Adrenal gland (tissue), 12 donors: Measurements from ENCODE around the gene GPM6B. TPM values are rescaled to one million over a fixed set of nuclear protein-coding genes. Genes with fewer than 3 reads are reported as not detected.

Experiments
- DNase-seq, 7 donors: peaks; one replicate each; pipeline ENCODE4 v3.0.0-alpha.2; 2019 to 2020
- H3K27ac ChIP-seq, 5 donors: fragments of 200-600 bp; sonication (generic) in 4 of 5; 1 replicate in 3 of 5; 2 replicates in 2 of 5; pipeline versions ENCODE4 v1.5.1 to v1.8.0; 2016 to 2020; ENCODE audit warnings: mild to moderate bottlenecking in 1 of 5
- H3K27me3 ChIP-seq: fragments of 200-600 bp; 2 replicates; pipeline ENCODE4 v1.8.0; 2021
- H3K36me3 ChIP-seq, 2 donors: fragments of 200-600 bp; replicated peaks in 1 of 2; 1 replicate in 1 of 2; 2 replicates in 1 of 2; pipeline versions ENCODE4 v1.5.1 to v1.8.0; 2018 to 2022
- H3K4me1 ChIP-seq, 2 donors: fragments of 200-600 bp; replicated peaks in 1 of 2; 1 replicate in 1 of 2; 2 replicates in 1 of 2; pipeline versions ENCODE4 v1.5.1 to v1.8.0; 2018 to 2021
- H3K4me3 ChIP-seq, 4 donors: fragments of 200-600 bp; sonication (generic) in 3 of 4; one replicate each; pipeline ENCODE4 v1.5.1; 2016 to 2018
- H3K9me3 ChIP-seq, 3 donors: fragments of 200-600 bp; sonication (generic) in 1 of 3; replicated peaks in 1 of 3; 1 replicate in 2 of 3; 2 replicates in 1 of 3; pipeline versions ENCODE4 v1.5.1 to v1.8.0; 2016 to 2021
- POLR2A ChIP-seq, 2 donors: fragments of 450-650 bp; IDR thresholded peaks; one replicate each; pipeline ENCODE4 v1.6.1; 2017; ENCODE audit warnings: antibody characterized with exemption in 2 of 2, mild to moderate bottlenecking in 2 of 2, moderate library complexity in 1 of 2
- WGBS, 4 donors: extraction: QIAGEN DNeasy Blood & Tissue Kit in 2 of 4; methylation state at CpG; one replicate each; pipeline versions ENCODE4 v1.1.5 to v1.1.7; 2013 to 2017; 5-methylcytosine and 5-hydroxymethylcytosine counted together
- intact Hi-C, 2 donors: fragments of 100-400 bp; cut with DNase I; formaldehyde crosslinking; loops; one replicate each; pipeline versions ENCODE4 v1.14.1 to v1.15.0; 2022 to 2023
- polyA plus RNA-seq, 3 donors: library from polyadenylated mRNA; stranded (reverse); fragments of 200-250 nt in 2 of 3; fragments of 350-450 nt in 1 of 3; fragmentation: Illumina TruSeq in 1 of 3; extraction: RNeasy Lipid Tissue Mini Kit (QIAGEN cat#74804) in 1 of 3; gene quantifications; one replicate each; pipeline ENCODE4 v1.2.3, GENCODE V29; 2013 to 2014
- total RNA-seq, 9 donors: library from RNA; depleted of rRNA in 4 of 9; stranded (reverse); fragments of >200 nt in 4 of 9; fragments of 120-200 nt in 1 of 9; fragmentation: NEBNext Ultra II Directional in 1 of 9; extraction: Animal tissue kit (Norgen Biotek cat#: 25700) in 1 of 9; gene quantifications; one replicate each; pipeline versions ENCODE4 v1.1.0 to v1.2.4, GENCODE V29; 2013 to 2023
- TF ChIP-seq, protein P1 (sequence below), 6 experiments: fragments of 450-650 bp in 4 of 6; fragments of 200-600 bp in 2 of 6; sonication (generic) in 1 of 6; IDR thresholded peaks; 1 replicate in 5 of 6; 2 replicates in 1 of 6; pipeline versions ENCODE4 v1.5.1 to v1.8.0; 2016 to 2021; ENCODE audit warnings: antibody characterized with exemption in 6 of 6, mild to moderate bottlenecking in 2 of 6, moderate library complexity in 1 of 6
- donor health status: healthy with polysubstance abuse.
- donor health status: Bipolar disorder and iron deficiency.
- donor health status: DM: yes; HTN: yes; CAD: no.
- donor health status: DM: no; HTN: no; CAD: no.
- donor health status: DM: no; HTN: no; CAD: no.
- donor health status: DM: yes; HTN: yes; CAD: no.

The GPM6B gene
- total and polyA plus RNA-seq, 12 donors: 1.0 to 7.5 (median 4.2) TPM

DNA sequence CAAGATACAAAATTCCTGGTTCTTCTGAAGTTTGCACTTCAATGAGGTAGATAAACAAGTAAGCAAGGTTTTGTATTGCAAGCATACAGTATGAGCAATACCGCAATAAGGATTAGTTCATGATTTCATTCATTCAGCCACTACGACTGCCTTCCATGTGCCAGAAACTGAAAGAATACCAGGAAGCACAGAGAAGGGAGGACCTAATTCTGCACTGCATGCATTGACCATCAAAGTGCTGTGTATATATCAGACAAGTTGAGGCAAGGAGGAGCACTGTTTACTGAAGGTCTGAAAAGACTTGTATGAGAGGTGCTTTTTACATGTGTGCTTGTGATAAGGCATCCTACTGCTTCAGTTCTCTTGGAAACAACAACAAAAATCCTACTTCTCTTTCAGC, 40.9 kb upstream of the GPM6B start:
- no peaks in the 10 kb centered on the region for H3K4me1 ChIP-seq
- H3K27ac ChIP-seq: no peak overlapping the region
- 68 to 100% (median 81%) methylated on average over 1 to 2 of the region's 2 CpGs for WGBS, 4 donors
- no peaks in the 10 kb centered on the region for H3K9me3 ChIP-seq
- intact Hi-C loops: no loop called here
- TF ChIP-seq, protein P1, sequence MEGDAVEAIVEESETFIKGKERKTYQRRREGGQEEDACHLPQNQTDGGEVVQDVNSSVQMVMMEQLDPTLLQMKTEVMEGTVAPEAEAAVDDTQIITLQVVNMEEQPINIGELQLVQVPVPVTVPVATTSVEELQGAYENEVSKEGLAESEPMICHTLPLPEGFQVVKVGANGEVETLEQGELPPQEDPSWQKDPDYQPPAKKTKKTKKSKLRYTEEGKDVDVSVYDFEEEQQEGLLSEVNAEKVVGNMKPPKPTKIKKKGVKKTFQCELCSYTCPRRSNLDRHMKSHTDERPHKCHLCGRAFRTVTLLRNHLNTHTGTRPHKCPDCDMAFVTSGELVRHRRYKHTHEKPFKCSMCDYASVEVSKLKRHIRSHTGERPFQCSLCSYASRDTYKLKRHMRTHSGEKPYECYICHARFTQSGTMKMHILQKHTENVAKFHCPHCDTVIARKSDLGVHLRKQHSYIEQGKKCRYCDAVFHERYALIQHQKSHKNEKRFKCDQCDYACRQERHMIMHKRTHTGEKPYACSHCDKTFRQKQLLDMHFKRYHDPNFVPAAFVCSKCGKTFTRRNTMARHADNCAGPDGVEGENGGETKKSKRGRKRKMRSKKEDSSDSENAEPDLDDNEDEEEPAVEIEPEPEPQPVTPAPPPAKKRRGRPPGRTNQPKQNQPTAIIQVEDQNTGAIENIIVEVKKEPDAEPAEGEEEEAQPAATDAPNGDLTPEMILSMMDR (IDR thresholded peaks at IDR 0.05): no peak
- TF ChIP-seq POLR2A (IDR thresholded peaks at IDR 0.05): no peak
- no peak for DNase-seq
- H3K36me3 ChIP-seq: no peaks in the 10 kb centered on the region
- peaks cover 10% of the 10 kb centered on the region for H3K27me3 ChIP-seq
- no peak overlapping the region for H3K4me3 ChIP-seq

GRCh38 chrX:13855689-13856450, 39.0 kb upstream of the GPM6B start:
- Histone ChIP-seq H3K36me3 (no peaks in the 10 kb centered on the region), H3K9me3 (no peaks in the 10 kb centered on the region), H3K4me1 (no peaks in the 10 kb centered on the region), H3K27me3 (peaks cover 10% of the 10 kb centered on the region), H3K4me3 (no peak overlapping the region), H3K27ac (no peak overlapping the region)
- TF ChIP-seq, protein P1 (IDR thresholded peaks at IDR 0.05): no peak
- TF ChIP-seq POLR2A (IDR thresholded peaks at IDR 0.05): no peak
- DNase-seq: no peak
- intact Hi-C loops: no loop called here
- 88 to 100% (median 93%) methylated on average over 1 of the region's 1 CpG; no CpG with 5 or more reads in 1 of the 4 donors for WGBS, 4 donors

GRCh38 chrX:13854003-13854402, 37.1 kb upstream of the GPM6B start:
- Histone ChIP-seq H3K27me3 (peaks cover 6% of the 10 kb centered on the region), H3K4me3 (no peak overlapping the region), H3K27ac (no peak overlapping the region), H3K36me3 (no peaks in the 10 kb centered on the region), H3K4me1 (no peaks in the 10 kb centered on the region), H3K9me3 (no peaks in the 10 kb centered on the region)
- no peak for DNase-seq
- WGBS, 4 donors: 79 to 88% (median 82%) methylated on average over 2 of the region's 2 CpGs; no CpG with 5 or more reads in 1 of the 4 donors
- TF ChIP-seq POLR2A (IDR thresholded peaks at IDR 0.05): no peak
- TF ChIP-seq, protein P1 (IDR thresholded peaks at IDR 0.05): no peak
- intact Hi-C loops: no loop called here

GRCh38 chrX:13852001-13852695, 35.3 kb upstream of the GPM6B start:
- intact Hi-C loops: no loop called here
- no peak overlapping the region for H3K27ac ChIP-seq
- no peaks in the 10 kb centered on the region for H3K27me3 ChIP-seq
- no peaks in the 10 kb centered on the region for H3K9me3 ChIP-seq
- DNase-seq: no peak
- TF ChIP-seq, protein P1 (IDR thresholded peaks at IDR 0.05): no peak
- TF ChIP-seq POLR2A (IDR thresholded peaks at IDR 0.05): no peak
- H3K36me3 ChIP-seq: no peaks in the 10 kb centered on the region
- H3K4me1 ChIP-seq: no peaks in the 10 kb centered on the region
- H3K4me3 ChIP-seq: no peak overlapping the region
- 73 to 77% (median 75%) methylated on average over 3 to 4 of the region's 4 CpGs for WGBS, 4 donors
